Uterus (tissue), 2 donors: ENCODE data around the gene TRIP11.

Source experiments
- CTCF ChIP-seq, 4 experiments: fragments of 200-600 bp in 2 of 4; fragments of 450-650 bp in 2 of 4; sonication (generic) in 2 of 4; IDR thresholded peaks; one replicate each; pipeline ENCODE4 v1.5.1; 2016 to 2019; ENCODE audit warnings: antibody characterized with exemption in 4 of 4, mild to moderate bottlenecking in 2 of 4, moderate library complexity in 1 of 4
- POLR2A ChIP-seq, 2 donors: fragments of 450-650 bp; IDR thresholded peaks; one replicate each; pipeline ENCODE4 v1.6.1; 2016; ENCODE audit warnings: antibody characterized with exemption in 2 of 2, mild to moderate bottlenecking in 1 of 2, moderate library complexity in 1 of 2

DNA sequence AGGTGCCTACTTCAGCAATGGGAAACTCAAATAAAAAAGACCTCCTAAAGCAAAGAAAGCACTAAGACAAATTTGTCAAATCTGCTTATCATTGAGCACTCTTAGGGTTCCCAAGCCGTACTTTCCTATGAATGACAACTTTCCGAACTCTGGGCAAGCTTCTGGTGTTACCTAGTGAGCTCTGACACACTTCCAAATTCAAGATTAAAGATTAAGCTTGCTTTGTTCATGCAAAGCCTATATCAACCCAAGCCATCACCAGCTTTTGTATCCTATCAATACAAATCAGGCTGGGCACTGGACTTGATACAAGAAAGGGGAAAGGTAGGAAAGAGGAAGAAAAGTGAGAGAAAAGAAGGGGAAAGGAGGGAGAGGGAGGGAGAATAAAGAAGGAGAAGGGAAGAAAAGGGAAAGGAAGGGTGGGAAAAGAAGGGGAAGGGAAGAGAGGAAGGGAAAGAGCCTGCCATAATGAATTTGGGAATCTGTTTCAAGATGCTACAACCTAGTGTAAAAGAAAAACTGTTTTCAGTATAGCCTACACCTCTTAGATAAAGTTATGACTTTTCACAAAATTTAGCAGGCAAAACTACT is 68.6 kb downstream of the TRIP11 start:
- TF ChIP-seq CTCF (IDR thresholded peaks at IDR 0.05) (no peak), POLR2A (IDR thresholded peaks at IDR 0.05) (no peak)
